ENCODE measurements around the gene CYB561D1.

GRCh38 chr1:109485001-109485400 is 8.9 kb upstream of the CYB561D1 start:
- TF ChIP-seq CTBP1 (IDR thresholded peaks at IDR 0.05; ENCODE audit: borderline replicate concordance) (no peak), PKNOX1 (IDR thresholded peaks at IDR 0.05) (no peak)
